ENCODE data around the gene PEX7. TPM values are rescaled to one million over a fixed set of nuclear protein-coding genes. Genes with fewer than 3 reads are reported as not detected.

The PEX7 gene
- total and polyA plus RNA-seq, 2 of the 8 experiments (the other 6 are each of a cell fraction or from before 2014, with no cell fraction given): 6.4 to 11.0 TPM

DNA sequence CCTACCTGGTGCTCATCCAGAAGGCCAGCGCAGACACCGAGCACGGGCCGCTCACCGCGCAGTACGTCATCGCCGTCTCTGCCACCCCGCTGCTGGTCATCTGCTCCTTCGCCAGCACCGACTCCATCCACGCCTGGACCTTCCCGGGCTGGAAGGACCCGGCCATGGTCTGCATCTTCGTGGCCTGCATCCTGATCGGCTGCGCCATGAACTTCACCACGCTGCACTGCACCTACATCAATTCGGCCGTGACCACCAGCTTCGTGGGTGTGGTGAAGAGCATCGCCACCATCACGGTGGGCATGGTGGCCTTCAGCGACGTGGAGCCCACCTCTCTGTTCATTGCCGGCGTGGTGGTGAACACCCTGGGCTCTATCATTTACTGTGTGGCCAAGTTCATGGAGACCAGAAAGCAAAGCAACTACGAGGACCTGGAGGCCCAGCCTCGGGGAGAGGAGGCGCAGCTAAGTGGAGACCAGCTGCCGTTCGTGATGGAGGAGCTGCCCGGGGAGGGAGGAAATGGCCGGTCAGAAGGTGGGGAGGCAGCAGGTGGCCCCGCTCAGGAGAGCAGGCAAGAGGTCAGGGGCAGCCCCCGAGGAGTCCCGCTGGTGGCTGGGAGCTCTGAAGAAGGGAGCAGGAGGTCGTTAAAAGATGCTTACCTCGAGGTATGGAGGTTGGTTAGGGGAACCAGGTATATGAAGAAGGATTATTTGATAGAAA, 101.7 kb downstream of the PEX7 start (continued):
- TF ChIP-seq, protein P1, sequence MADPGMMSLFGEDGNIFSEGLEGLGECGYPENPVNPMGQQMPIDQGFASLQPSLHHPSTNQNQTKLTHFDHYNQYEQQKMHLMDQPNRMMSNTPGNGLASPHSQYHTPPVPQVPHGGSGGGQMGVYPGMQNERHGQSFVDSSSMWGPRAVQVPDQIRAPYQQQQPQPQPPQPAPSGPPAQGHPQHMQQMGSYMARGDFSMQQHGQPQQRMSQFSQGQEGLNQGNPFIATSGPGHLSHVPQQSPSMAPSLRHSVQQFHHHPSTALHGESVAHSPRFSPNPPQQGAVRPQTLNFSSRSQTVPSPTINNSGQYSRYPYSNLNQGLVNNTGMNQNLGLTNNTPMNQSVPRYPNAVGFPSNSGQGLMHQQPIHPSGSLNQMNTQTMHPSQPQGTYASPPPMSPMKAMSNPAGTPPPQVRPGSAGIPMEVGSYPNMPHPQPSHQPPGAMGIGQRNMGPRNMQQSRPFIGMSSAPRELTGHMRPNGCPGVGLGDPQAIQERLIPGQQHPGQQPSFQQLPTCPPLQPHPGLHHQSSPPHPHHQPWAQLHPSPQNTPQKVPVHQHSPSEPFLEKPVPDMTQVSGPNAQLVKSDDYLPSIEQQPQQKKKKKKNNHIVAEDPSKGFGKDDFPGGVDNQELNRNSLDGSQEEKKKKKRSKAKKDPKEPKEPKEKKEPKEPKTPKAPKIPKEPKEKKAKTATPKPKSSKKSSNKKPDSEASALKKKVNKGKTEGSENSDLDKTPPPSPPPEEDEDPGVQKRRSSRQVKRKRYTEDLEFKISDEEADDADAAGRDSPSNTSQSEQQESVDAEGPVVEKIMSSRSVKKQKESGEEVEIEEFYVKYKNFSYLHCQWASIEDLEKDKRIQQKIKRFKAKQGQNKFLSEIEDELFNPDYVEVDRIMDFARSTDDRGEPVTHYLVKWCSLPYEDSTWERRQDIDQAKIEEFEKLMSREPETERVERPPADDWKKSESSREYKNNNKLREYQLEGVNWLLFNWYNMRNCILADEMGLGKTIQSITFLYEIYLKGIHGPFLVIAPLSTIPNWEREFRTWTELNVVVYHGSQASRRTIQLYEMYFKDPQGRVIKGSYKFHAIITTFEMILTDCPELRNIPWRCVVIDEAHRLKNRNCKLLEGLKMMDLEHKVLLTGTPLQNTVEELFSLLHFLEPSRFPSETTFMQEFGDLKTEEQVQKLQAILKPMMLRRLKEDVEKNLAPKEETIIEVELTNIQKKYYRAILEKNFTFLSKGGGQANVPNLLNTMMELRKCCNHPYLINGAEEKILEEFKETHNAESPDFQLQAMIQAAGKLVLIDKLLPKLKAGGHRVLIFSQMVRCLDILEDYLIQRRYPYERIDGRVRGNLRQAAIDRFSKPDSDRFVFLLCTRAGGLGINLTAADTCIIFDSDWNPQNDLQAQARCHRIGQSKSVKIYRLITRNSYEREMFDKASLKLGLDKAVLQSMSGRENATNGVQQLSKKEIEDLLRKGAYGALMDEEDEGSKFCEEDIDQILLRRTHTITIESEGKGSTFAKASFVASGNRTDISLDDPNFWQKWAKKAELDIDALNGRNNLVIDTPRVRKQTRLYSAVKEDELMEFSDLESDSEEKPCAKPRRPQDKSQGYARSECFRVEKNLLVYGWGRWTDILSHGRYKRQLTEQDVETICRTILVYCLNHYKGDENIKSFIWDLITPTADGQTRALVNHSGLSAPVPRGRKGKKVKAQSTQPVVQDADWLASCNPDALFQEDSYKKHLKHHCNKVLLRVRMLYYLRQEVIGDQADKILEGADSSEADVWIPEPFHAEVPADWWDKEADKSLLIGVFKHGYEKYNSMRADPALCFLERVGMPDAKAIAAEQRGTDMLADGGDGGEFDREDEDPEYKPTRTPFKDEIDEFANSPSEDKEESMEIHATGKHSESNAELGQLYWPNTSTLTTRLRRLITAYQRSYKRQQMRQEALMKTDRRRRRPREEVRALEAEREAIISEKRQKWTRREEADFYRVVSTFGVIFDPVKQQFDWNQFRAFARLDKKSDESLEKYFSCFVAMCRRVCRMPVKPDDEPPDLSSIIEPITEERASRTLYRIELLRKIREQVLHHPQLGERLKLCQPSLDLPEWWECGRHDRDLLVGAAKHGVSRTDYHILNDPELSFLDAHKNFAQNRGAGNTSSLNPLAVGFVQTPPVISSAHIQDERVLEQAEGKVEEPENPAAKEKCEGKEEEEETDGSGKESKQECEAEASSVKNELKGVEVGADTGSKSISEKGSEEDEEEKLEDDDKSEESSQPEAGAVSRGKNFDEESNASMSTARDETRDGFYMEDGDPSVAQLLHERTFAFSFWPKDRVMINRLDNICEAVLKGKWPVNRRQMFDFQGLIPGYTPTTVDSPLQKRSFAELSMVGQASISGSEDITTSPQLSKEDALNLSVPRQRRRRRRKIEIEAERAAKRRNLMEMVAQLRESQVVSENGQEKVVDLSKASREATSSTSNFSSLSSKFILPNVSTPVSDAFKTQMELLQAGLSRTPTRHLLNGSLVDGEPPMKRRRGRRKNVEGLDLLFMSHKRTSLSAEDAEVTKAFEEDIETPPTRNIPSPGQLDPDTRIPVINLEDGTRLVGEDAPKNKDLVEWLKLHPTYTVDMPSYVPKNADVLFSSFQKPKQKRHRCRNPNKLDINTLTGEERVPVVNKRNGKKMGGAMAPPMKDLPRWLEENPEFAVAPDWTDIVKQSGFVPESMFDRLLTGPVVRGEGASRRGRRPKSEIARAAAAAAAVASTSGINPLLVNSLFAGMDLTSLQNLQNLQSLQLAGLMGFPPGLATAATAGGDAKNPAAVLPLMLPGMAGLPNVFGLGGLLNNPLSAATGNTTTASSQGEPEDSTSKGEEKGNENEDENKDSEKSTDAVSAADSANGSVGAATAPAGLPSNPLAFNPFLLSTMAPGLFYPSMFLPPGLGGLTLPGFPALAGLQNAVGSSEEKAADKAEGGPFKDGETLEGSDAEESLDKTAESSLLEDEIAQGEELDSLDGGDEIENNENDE (IDR thresholded peaks at IDR 0.05; ENCODE audit: insufficient replicate concordance, low read length): no peak
- no peak for TF ChIP-seq CREB1 (IDR thresholded peaks at IDR 0.05)
- TF ChIP-seq SP4 (IDR thresholded peaks at IDR 0.05; ENCODE audit: low read length): no peak
- no peak for TF ChIP-seq CBX5 (IDR thresholded peaks at IDR 0.05; ENCODE audit: low read depth, low read length)
- no peak for TF ChIP-seq SIX5 (IDR thresholded peaks at IDR 0.05; ENCODE audit: low read depth, low read length)
- TF ChIP-seq SIRT6 (IDR thresholded peaks at IDR 0.05; ENCODE audit: low read length): no peak
- TF ChIP-seq, protein P2, sequence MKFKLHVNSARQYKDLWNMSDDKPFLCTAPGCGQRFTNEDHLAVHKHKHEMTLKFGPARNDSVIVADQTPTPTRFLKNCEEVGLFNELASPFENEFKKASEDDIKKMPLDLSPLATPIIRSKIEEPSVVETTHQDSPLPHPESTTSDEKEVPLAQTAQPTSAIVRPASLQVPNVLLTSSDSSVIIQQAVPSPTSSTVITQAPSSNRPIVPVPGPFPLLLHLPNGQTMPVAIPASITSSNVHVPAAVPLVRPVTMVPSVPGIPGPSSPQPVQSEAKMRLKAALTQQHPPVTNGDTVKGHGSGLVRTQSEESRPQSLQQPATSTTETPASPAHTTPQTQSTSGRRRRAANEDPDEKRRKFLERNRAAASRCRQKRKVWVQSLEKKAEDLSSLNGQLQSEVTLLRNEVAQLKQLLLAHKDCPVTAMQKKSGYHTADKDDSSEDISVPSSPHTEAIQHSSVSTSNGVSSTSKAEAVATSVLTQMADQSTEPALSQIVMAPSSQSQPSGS (IDR thresholded peaks at IDR 0.05; ENCODE audit: low read length): no peak
- TF ChIP-seq, protein P3, sequence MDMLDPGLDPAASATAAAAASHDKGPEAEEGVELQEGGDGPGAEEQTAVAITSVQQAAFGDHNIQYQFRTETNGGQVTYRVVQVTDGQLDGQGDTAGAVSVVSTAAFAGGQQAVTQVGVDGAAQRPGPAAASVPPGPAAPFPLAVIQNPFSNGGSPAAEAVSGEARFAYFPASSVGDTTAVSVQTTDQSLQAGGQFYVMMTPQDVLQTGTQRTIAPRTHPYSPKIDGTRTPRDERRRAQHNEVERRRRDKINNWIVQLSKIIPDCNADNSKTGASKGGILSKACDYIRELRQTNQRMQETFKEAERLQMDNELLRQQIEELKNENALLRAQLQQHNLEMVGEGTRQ (IDR thresholded peaks at IDR 0.05; ENCODE audit: low read length): no peak
- no peak for TF ChIP-seq BACH1 (IDR thresholded peaks at IDR 0.05; ENCODE audit: low read length)

Data from H1 (cell line).